ENCODE data around the gene KLHL25.
"Not testable (repeated sequence)": the region's sequence is repeated elsewhere in the genome, so short reads cannot be mapped to it uniquely, and the experiment has no call there.

Gene KLHL25

GRCh38 chr15:85794598-85795336 is at the start of gene KLHL25:
Gene KLHL25 (minus strand): TSS chr15:85794925. CDS start chr15:85769810, 25,115 bp downstream.
- peak; percentile 91 to 92 for DNase-seq

GRCh38 chr15:85840802-85841152 is 46.1 kb upstream of the KLHL25 start:
- DNase-seq = no peak

- DNase-seq = peak; percentile 62 to 74
These were observed 45.5 kb upstream of the KLHL25 start for GRCh38 chr15:85840079-85840801.

DNA sequence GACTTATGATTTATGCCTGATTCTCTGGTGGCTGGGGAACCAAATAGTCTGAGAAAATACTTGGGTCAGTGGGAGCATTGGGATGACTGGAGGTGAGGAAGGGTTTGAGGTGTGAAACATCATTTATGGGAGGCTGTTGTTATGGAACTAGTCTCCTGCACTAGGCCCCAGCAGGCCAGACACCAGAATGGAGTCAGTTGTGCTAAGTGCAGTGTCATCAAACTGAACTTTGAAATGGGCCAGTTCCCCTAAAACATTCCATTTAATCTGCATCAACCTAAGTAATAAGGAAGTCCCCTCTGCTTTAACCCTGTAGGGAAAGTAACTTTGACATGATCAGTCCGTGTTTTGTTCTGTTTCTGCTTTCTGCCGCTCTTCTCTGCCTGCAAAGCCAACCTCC is 44.9 kb upstream of the KLHL25 start:
- no peak for DNase-seq

DNA sequence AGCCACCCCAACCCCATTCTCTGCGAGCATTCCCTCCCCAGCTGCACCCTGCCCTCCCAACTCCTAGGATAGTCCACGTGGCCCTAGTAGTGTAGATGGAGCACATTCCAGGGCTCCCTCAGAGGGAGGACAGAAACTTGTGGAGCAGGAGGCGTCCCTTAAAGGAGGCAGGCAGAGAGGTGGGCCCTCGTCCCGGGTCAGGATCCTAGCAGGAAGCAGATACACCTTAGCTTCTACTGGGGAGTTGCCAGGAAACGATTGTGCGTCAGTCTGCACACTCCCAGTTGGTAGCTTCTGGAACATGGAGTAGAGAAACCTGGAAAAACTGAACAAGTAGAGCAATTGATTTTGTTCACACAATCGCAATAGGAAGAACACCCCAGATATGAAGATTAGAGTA is 43.9 kb upstream of the KLHL25 start:
- no peak for DNase-seq

DNA sequence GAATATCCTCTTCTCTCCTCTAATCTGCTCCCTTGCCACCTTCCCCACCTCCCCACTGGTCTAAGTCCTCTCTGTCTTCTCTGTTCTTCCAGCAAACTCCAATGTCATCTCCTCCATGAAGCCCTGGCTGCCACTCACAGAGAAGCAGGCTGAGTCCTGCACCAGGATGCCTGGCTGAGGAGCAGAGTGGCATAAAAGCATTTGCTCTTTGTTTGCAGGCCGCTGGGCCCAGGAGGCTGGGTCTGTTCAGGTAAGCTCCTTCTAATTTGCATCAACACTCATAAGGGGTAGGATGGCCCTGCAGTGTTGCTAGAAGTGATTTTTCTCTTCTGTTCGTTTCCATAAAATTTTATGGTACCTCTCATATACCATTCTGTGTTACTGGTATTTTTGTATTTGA is 43.2 kb upstream of the KLHL25 start:
- DNase-seq = no peak

DNA sequence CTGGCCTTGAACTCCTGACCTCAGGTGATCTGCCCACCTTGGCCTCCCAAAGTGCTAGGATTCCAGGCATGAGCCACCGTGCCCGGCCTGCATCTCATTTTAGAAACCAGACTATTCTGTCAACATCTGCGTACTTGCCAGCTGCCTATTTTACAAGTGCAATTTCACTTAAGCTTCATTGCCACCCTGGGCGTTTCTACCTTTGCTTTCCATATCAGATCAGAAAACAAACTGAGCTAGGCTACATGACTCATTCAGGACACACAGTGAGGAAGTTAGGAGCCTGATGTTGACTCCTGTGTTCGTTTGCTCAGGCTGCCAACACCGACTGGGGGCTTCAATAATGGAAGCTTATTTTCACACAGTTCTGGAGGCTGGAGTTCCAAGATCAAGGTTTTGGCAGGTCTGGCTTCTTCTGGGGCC is 42.3 kb upstream of the KLHL25 start:
- DNase-seq = peak; percentile 11 to 38

GRCh38 chr15:85834651-85835050 is 39.9 kb upstream of the KLHL25 start:
- DNase-seq = no peak

DNA sequence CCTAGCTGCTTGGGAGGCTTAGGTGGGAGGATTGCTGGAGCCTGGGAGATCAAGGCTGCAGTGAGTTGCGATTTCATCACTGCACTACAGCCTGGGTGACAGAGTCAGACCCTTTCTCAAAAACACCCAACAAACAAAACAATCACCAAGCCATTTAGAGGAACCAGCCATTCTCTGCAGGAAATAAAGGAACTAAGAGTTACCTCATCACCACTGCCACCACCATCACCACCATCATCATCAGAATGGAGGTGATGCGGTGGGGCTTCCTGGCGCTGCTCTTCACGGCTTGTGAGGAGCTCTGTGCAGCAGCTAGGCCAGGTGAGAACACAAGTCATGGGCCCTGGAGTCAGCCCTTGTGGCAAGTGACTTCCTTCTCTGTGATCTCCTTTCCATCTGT is 37.7 kb upstream of the KLHL25 start:
- no peak for DNase-seq

DNA sequence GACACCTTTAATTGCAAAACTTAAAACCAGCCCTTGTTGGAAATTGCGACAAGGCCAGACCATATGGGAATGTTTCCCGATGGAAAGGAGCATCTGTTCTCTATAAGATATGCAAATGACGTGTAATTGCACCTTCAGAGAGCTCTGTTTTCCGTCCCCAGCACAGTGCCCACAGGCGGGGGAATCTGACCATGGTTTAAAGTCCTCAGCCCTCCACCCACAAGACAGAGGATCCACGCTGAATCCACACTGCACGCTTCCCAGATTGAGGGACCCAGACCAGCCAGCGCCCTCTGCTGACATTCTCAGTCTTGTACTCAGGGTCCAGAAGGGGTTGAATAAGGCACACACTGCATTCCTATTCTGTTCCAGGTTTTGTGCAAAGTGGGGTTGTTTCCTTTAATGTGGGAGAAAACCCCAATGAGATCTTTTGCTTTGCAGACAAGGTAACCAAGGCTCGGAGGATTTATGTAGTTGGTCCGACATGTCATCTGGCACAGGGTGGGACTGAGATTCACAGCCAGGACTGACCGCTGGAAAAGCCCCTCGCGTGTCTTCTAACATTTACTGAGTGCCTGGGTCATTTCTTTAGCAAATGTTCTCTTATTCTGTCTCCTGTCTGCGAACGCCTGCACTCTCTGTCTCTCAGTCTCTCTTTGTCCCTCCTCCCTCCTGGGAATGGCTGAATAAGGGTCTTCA is 36.8 kb upstream of the KLHL25 start:
- DNase-seq = peak; percentile 51 to 65

GRCh38 chr15:85829754-85830153 is 35.0 kb upstream of the KLHL25 start:
- not testable (repeated sequence) for DNase-seq

DNA sequence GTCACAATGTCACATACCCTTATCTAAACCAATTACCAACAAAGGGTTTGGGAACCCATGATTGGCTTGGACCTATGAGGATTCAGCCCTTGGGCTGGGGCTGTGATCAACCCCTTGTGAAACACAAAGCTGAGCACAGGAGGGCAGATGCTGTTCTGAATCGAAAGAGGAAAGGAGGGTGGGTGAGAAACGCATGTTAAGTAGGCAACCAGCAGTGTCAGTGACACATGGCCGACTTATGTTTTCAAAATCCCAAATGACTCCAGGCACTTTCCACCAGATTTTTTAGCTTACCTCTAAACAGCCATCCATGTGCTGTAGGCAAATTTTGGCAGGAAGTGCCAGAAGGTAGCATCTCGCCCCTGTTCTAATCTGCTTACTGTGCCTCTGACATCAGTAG is 34.1 kb upstream of the KLHL25 start:
- DNase-seq = no peak

DNA sequence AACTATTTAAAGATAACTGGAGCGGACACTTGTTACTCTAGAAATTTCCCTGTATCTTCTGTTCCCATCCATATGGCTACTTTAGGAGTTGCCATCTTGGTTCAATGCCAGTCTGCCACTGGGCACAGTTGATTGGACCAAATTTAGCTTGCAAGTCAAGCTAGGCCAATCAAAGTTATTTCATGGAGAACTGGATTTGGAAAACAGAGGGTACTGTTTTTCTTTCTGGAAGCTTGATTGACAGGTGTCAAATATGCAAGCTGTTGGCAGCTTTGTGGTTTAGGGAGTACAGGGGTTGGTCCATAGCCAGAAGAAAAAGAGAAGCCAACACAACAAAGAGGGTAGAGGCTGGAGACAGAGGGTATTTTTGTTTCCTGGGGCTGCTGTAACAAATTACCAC is 33.4 kb upstream of the KLHL25 start:
- DNase-seq = no peak

- DNase-seq = no peak
These were observed 32.2 kb upstream of the KLHL25 start for GRCh38 chr15:85826756-85827515.

- peak in 1 of 2 experiments; percentile 25 for DNase-seq
These were observed 31.0 kb upstream of the KLHL25 start for GRCh38 chr15:85825719-85826118.

- no peak for DNase-seq
These were observed 30.4 kb upstream of the KLHL25 start for GRCh38 chr15:85825118-85825517.

GRCh38 chr15:85821545-85821944 is 26.8 kb upstream of the KLHL25 start:
- no peak for DNase-seq

- DNase-seq = no peak
These were observed 25.2 kb upstream of the KLHL25 start for GRCh38 chr15:85819938-85820337.

DNA sequence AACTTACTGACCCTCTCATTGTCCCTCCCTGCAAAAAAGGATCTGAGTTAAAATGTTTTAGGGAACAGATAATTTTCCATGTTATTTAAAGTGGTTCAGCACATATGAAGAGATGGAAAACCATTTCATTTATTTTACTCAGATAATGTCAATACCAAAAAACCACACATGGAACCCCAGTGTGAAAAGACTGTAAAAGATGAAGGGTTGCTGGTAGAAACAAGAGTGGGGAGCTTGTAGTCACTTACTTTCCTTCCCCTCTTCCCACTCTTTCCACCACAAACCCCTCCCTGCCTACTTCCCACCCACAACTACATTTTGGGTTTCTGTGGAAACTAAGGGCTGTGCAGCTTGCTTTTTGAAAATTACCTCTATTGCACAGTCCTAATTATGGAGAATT is 18.5 kb upstream of the KLHL25 start:
- no peak for DNase-seq

GRCh38 chr15:85810075-85810474 is 15.3 kb upstream of the KLHL25 start:
- no peak for DNase-seq

DNA sequence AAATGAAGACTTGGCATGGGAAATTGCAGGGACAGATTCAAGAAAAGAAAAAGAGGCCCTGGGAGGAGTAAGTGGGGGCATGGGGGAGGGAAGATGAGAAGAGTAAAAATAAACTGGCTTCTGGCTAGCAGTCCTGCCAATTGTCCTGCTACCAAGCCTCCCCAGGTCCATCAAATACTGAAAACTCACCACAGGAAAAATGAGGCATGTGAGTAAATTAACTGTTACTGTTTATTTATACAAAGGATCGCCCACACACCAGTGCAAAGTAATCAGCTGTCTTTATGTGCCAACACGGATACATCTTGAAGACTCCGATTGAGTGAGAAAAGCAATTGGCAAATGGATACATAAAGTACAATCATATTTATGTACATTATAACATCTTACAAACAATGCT is 10.7 kb upstream of the KLHL25 start:
- no peak for DNase-seq

DNA sequence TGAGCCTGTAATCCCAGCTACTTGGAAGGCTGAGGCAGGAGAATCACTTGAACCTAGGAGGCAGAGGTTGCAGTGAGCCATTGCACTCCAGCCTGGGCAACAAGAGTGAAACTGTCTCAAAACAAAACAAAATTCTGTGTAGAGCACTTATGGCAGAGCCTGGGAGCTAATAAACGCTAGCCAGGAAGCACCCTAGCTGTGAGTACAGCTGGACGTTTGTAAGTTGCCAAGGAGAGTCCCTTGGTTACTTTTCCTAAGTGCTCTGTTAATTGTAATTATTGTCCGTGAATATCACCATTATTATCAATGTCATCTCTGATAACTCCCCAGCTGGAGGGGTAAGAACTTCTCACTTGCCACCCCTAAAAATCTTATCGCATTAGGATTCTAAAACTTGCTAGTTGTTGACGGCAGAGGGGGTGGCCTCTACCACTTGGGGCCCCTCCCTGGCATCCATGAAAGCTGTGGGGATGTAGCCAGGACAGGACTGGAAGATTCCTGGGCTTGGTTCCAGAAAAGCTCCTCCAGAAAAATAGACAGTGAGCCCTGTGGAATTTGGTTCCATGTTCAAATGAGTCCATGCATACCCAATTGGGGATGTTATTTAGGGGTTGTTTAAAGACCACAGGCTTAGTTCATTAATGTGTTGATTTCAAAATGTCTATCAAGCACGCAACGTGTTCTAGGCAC is 9.9 kb upstream of the KLHL25 start:
- no peak for DNase-seq

GRCh38 chr15:85802617-85803016 is 7.9 kb upstream of the KLHL25 start:
- DNase-seq = not testable (repeated sequence)
